Hepatic stellate cell (primary cell): ENCODE data around the gene CLIC5.

Experiments
- DNase-seq: peaks from one replicate; pipeline ENCODE4 v3.0.0; 2011; ENCODE audit warnings: low spot score

Gene CLIC5

GRCh38 chr6:46035242-46035641 lies 19.6 kb upstream of the CLIC5 start:
- DNase-seq, result no peak

- DNase-seq, result no peak
Measured at GRCh38 chr6:46032110-46032998, 16.7 kb upstream of the CLIC5 start.

- no peak for DNase-seq
Measured at GRCh38 chr6:46029602-46030001, 13.9 kb upstream of the CLIC5 start.

- no peak for DNase-seq
Measured at GRCh38 chr6:46026307-46026706, 10.6 kb upstream of the CLIC5 start.

- DNase-seq, result no peak
Measured at GRCh38 chr6:46025573-46025972, 9.9 kb upstream of the CLIC5 start.

GRCh38 chr6:46024124-46024769 lies 8.6 kb upstream of the CLIC5 start:
- DNase-seq, result no peak

- DNase-seq, result no peak
Measured at GRCh38 chr6:46023216-46023915, 7.7 kb upstream of the CLIC5 start.

GRCh38 chr6:46022106-46022948 lies 6.7 kb upstream of the CLIC5 start:
- DNase-seq, result no peak

GRCh38 chr6:46017726-46018125 lies 2.1 kb upstream of the CLIC5 start:
- DNase-seq, result no peak

- no peak for DNase-seq
Measured at GRCh38 chr6:46016063-46016608, 476 bp upstream of the CLIC5 start.

- no peak for DNase-seq
Measured at GRCh38 chr6:46014511-46015118, 1.0 kb downstream of the CLIC5 start.

- no peak for DNase-seq
Measured at GRCh38 chr6:46014046-46014445, 1.6 kb downstream of the CLIC5 start.

GRCh38 chr6:46013639-46014038 lies 2.0 kb downstream of the CLIC5 start:
- DNase-seq, result no peak

- no peak for DNase-seq
Measured at GRCh38 chr6:46012834-46013233, 2.8 kb downstream of the CLIC5 start.

GRCh38 chr6:46011188-46012085 lies 4.2 kb downstream of the CLIC5 start:
- DNase-seq, result no peak

GRCh38 chr6:46010771-46011170 lies 4.9 kb downstream of the CLIC5 start:
- no peak for DNase-seq

GRCh38 chr6:46010270-46010669 lies 5.4 kb downstream of the CLIC5 start:
- no peak for DNase-seq

GRCh38 chr6:46002264-46002663 lies 13.4 kb downstream of the CLIC5 start:
- DNase-seq, result no peak

- no peak for DNase-seq
Measured at GRCh38 chr6:46000905-46001304, 14.8 kb downstream of the CLIC5 start.

GRCh38 chr6:45998524-45998923 lies 17.1 kb downstream of the CLIC5 start:
- no peak for DNase-seq
